GM12874 (cell line): ENCODE data around the gene COMMD3.

Experiments used
- TF ChIP-seq, protein P1 (sequence below): IDR thresholded peaks from 2 replicates; pipeline ENCODE4 v1.5.1; 2011; ENCODE audit warnings: low read depth, mild to moderate bottlenecking, control low read depth, low read length, moderate library complexity; ENCODE audit not compliant: insufficient read depth

COMMD3 gene

DNA sequence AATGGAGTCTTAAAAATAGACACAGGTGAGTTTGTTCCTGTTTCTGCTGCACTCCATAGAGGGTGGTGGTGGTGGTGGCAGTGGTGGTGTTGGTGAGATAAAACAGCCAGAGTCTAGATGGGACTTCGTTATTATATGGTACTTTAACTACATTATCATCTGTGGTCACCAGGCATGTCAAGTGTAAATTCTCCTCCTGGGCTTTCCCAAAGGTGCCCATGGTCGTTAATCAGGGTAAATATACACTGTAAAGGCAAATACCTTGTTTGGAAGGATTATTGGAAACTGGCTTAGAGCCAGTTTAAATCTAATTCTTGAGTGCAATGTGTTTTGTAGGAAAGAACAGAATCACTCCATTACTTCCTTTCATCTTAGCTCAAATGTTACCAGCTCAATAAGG lies 21.5 kb upstream of the COMMD3 start:
- TF ChIP-seq, protein P1, sequence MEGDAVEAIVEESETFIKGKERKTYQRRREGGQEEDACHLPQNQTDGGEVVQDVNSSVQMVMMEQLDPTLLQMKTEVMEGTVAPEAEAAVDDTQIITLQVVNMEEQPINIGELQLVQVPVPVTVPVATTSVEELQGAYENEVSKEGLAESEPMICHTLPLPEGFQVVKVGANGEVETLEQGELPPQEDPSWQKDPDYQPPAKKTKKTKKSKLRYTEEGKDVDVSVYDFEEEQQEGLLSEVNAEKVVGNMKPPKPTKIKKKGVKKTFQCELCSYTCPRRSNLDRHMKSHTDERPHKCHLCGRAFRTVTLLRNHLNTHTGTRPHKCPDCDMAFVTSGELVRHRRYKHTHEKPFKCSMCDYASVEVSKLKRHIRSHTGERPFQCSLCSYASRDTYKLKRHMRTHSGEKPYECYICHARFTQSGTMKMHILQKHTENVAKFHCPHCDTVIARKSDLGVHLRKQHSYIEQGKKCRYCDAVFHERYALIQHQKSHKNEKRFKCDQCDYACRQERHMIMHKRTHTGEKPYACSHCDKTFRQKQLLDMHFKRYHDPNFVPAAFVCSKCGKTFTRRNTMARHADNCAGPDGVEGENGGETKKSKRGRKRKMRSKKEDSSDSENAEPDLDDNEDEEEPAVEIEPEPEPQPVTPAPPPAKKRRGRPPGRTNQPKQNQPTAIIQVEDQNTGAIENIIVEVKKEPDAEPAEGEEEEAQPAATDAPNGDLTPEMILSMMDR, result no peak

DNA sequence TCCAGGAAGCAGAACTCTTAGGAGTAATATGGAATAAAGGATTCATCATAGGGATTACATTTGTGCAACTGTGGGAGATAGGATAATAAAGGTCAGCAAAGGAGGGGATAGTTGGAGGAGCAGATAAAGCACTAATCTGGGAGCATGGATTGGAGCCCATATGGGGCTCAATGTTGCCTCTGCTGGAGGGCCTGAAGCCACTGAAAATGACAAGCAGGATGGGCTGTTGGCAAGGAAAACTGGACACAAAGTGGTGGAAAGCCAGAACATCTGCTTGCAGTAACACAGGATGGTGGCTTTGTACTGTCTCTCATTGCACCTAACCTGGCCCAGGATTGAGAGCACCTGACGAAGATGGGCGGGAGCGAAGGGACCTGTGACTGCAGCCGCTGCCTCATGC lies 15.0 kb upstream of the COMMD3 start:
- TF ChIP-seq, protein P1, result no peak

DNA sequence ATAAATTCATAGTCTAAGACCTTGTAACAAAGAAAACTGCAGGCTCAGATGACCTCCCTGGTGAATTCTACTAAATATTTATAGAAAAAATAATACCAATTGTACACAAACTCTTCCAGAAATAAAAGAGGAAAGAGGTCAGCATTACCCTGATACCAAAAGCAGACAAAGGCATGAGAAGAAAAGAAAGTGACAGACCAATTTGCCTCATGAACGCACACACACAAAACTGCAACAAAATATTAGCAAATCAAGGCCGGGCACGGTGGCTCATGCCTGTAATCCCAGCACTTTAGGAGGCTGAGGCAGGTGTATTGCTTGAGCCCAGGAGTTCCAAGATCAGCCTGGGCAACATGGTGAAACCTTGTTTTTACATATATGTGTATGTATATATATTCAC lies 12.7 kb upstream of the COMMD3 start:
- TF ChIP-seq, protein P1, result no peak

DNA sequence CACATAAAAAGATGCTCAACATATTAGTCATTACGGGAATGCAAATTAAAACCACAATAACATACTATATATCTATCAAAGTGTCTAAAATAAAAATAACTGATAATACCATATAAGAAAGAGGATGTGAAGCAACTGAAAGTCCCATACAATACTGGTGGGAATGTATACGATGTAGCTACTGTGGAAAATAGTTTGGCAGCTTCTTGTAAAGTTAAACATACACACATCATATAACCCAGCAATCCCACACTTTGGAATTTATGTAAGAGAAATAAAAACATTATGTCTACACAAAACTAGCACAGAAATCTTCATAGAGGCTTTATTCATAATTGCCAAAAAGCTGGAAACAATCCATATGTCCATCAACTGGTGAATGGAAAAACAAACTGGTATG lies 10.5 kb upstream of the COMMD3 start:
- TF ChIP-seq, protein P1, result no peak

DNA sequence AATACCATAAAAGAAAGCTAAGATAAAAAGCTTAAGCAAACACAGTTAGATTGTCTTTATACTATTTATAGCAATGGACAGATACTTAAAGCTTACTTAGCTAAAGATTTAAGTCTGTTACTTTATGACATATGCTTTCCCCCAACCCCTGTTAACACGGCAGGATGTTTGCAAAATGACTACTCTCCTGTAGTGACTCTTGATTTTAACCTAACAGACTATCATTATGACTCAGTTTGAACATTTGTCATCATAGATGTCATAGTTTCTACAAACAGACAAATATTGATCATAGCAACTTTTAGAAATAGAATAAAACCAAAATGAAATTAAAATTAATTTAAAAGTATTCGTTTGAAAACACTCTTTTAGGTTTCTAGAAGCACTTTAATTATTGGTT lies 7.8 kb upstream of the COMMD3 start:
- TF ChIP-seq, protein P1, result no peak

DNA sequence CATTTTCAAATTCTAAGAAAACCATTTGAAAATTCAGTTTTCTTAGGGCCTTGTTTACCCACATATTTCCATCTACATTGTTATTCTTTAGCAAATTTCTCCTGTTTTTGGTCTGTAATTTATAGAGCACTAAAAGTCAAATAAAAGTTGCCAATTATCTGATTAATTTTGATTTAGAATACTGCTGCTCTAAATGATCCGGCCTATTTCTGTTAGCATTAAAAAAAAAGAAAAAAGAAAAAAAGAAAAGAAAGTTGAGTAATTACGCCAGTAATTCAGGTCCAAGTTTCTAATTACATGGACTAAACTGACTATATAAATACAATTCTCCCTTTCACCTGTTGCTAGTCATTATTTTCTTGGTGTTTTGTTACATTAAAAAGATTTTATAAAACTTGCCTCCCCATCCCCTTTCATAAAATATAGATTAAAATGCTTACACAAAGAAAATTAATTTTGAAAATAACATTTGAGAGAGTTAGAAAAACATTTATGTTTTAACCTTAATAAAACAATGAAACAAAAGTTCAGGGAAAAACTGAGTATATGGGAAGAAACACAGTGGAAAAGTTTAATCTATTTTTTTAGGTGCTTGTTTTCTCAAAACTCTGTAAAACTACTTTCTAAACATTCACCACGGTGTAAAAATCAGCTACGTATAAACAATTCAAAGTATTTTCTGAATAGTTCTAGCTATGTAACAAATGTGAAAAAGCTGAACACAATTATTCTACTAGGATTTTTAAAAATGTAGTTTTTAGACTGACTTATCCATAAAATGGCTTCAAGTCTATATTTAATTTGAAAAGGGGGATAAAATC lies 6.8 kb upstream of the COMMD3 start:
- TF ChIP-seq, protein P1, result no peak

DNA sequence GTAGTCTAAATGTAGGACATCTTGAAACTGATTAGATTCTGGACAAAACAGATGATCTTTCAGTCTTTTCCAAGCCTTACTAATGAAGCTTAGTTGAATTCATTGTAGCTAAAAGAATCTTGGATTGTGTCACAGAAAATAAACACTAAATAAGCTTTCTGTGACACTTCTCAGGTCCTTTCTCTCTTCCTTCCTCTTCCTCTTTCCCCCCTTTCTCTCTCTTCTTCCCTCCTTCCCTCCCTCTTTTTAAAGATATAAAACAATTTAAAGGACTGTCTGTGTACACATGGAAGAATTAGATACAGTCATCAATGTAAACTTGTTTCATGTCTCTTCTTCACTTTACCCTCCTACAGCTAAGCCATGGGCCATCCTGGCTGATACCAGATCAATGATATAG lies 5.3 kb upstream of the COMMD3 start:
- TF ChIP-seq, protein P1, result no peak

DNA sequence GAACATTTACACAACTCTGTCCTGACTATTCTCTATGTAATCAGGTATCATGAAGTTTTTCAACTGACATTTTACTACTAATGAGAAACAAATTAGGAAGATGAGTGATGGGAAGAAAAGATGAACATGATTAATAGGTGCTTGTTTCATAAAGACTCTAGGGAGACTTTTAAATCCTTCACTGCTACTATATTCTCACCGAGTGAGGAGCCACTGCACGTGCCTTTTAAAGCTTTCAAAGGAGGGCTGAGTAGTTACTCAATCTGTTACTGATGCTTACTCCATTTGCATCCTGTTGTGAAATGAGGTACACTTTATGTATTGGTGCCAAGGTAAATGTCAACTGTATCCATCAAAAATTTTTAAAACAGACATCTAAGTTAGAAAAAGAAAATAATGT lies 1.3 kb upstream of the COMMD3 start:
- TF ChIP-seq, protein P1, result no peak
